ENCODE measurements around the gene EPB41. TPM values are rescaled to one million over a fixed set of nuclear protein-coding genes. Genes with fewer than 3 reads are reported as not detected.
"Not testable (repeated sequence)": the region's sequence is repeated elsewhere in the genome, so short reads cannot be mapped to it uniquely, and the experiment has no call there.

The EPB41 gene
- total and polyA plus RNA-seq, 4 donors: 10.7 to 189 (median 38.1) TPM

- DNase-seq (ENCODE audit: low spot score): no peak
- Histone ChIP-seq H3K27me3 (ENCODE audit: control insufficient read depth in 4 of 4, insufficient read depth in 4 of 4, low read length in 3 of 4) (no peaks in the 10 kb centered on the region), H3K9ac (ENCODE audit: low read depth in 1 of 2, low read length in 2 of 2) (no peak overlapping the region), H3K4me1 (ENCODE audit: control insufficient read depth in 4 of 4, insufficient read depth in 4 of 4, low read length in 3 of 4) (peaks cover 0 to 3% (median under 1%) of the 10 kb centered on the region in 4 donors), H3K36me3 (ENCODE audit: control insufficient read depth in 4 of 4, insufficient read depth in 3 of 4, low read depth in 1 of 4, low read length in 3 of 4) (no peaks in the 10 kb centered on the region), H3K27ac (ENCODE audit: low read depth in 1 of 2, low read length in 2 of 2) (no peak overlapping the region), H3K9me3 (ENCODE audit: control insufficient read depth in 4 of 4, low read length in 3 of 4) (no peaks in the 10 kb centered on the region), H3K4me3 (ENCODE audit: low read depth in 1 of 3, low read length in 3 of 3) (no peak overlapping the region)
- 91% methylated on average over 5 of the region's 5 CpGs for WGBS
- TF ChIP-seq GABPA (IDR thresholded peaks at IDR 0.05 in 1 of 2, conservative IDR thresholded peaks at IDR 0.05 in 1 of 2) (no peak), TAF1 (conservative IDR thresholded peaks at IDR 0.05) (no peak), FOXA2 (IDR thresholded peaks at IDR 0.05) (no peak), RXRA (IDR thresholded peaks at IDR 0.05) (no peak), REST (IDR thresholded peaks at IDR 0.05) (no peak)
Observed at GRCh38 chr1:29129916-29130315, 215.5 kb downstream of the EPB41 start.

- H3K27me3 ChIP-seq (ENCODE audit: control insufficient read depth in 4 of 4, insufficient read depth in 4 of 4, low read length in 3 of 4); H3K9me3 ChIP-seq (ENCODE audit: control insufficient read depth in 4 of 4, low read length in 3 of 4); H3K27ac ChIP-seq (ENCODE audit: low read depth in 1 of 2, low read length in 2 of 2); H3K4me1 ChIP-seq (ENCODE audit: control insufficient read depth in 4 of 4, insufficient read depth in 4 of 4, low read length in 3 of 4); DNase-seq (ENCODE audit: low spot score); H3K36me3 ChIP-seq (ENCODE audit: control insufficient read depth in 4 of 4, insufficient read depth in 3 of 4, low read depth in 1 of 4, low read length in 3 of 4); H3K9ac ChIP-seq (ENCODE audit: low read depth in 1 of 2, low read length in 2 of 2); H3K4me3 ChIP-seq (ENCODE audit: low read depth in 1 of 3, low read length in 3 of 3): not testable (repeated sequence)
- WGBS: 97% methylated on average over 29 of the region's 29 CpGs
Observed at GRCh38 chr1:29131056-29131455, 216.7 kb downstream of the EPB41 start.

- Histone ChIP-seq H3K27me3 (ENCODE audit: control insufficient read depth in 4 of 4, insufficient read depth in 4 of 4, low read length in 3 of 4) (no peaks in the 10 kb centered on the region), H3K27ac (ENCODE audit: low read depth in 1 of 2, low read length in 2 of 2) (no peak overlapping the region), H3K9ac (ENCODE audit: low read depth in 1 of 2, low read length in 2 of 2) (no peak overlapping the region), H3K4me3 (ENCODE audit: low read depth in 1 of 3, low read length in 3 of 3) (no peak overlapping the region), H3K36me3 (ENCODE audit: control insufficient read depth in 4 of 4, insufficient read depth in 3 of 4, low read depth in 1 of 4, low read length in 3 of 4) (no peaks in the 10 kb centered on the region), H3K9me3 (ENCODE audit: control insufficient read depth in 4 of 4, low read length in 3 of 4) (no peaks in the 10 kb centered on the region), H3K4me1 (ENCODE audit: control insufficient read depth in 4 of 4, insufficient read depth in 4 of 4, low read length in 3 of 4) (peaks cover 0 to 10% (median 5%) of the 10 kb centered on the region in 4 donors)
- WGBS: 76% methylated on average over 55 of the region's 55 CpGs
- no peak for DNase-seq (ENCODE audit: low spot score)
- TF ChIP-seq FOXA2 (IDR thresholded peaks at IDR 0.05) (no peak), YY1 (IDR thresholded peaks at IDR 0.05) (no peak), ZBTB33 (IDR thresholded peaks at IDR 0.05) (no peak), EGR1 (IDR thresholded peaks at IDR 0.05; ENCODE audit: low read depth in 2 of 2) (no peak), JUND (IDR thresholded peaks at IDR 0.05) (no peak), RXRA (IDR thresholded peaks at IDR 0.05) (no peak), ATF3 (IDR thresholded peaks at IDR 0.05) (no peak), REST (IDR thresholded peaks at IDR 0.05) (no peak), HNF4A (conservative IDR thresholded peaks at IDR 0.05) (no peak), HNF4G (IDR thresholded peaks at IDR 0.05) (no peak), CTCF (IDR thresholded peaks at IDR 0.05; ENCODE audit: low read depth, low read length, missing input control) (no peak), TAF1 (conservative IDR thresholded peaks at IDR 0.05) (no peak)
Observed at GRCh38 chr1:29133861-29134694, 219.7 kb downstream of the EPB41 start.

Measured in liver (tissue), 9 donors.